ENCODE measurements around the gene PRPF39. TPM values are rescaled to one million over a fixed set of nuclear protein-coding genes. Genes with fewer than 3 reads are reported as not detected.

PRPF39 gene
- total and polyA plus RNA-seq, 2 experiments from 2014 or later: 18.6 to 19.8 TPM

DNA sequence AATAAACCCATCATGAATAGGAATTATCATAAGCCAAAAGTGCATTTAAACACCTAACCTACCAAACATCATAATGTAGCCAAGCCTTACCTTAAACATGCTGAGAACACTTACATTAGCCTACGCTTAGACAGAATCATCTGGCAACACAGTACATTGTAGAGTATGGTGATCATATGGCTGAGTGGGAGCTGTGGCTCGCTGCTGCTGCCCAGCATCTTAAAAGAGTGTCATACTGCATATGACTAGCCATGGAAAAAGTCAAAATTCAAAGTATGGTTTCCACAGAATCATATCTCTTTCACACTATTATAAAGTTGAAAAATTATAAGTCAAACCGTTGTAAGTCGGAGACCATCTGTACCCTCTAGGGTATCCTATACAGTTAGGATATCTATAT, 32.0 kb upstream of the PRPF39 start:
- no peak overlapping the region for H3K9ac ChIP-seq
- no peaks in the 10 kb centered on the region for H4K20me1 ChIP-seq (ENCODE audit: insufficient read depth)
- in situ Hi-C loops (cut with MboI): no loop called here
- H3K27me3 ChIP-seq (replicated peaks; ENCODE audit: insufficient read depth): no peaks in the 10 kb centered on the region
- TF ChIP-seq EZH2phosphoT487 (IDR thresholded peaks at IDR 0.05; ENCODE audit: insufficient read depth, low read depth): no peak
- H3K36me3 ChIP-seq (ENCODE audit: low read depth): peaks cover 10% of the 10 kb centered on the region
- no peak overlapping the region for H2AFZ ChIP-seq
- no peak overlapping the region for H3K4me3 ChIP-seq
- H3K79me2 ChIP-seq (ENCODE audit: insufficient read depth): peaks cover 11% of the 10 kb centered on the region; the same call in 1 of the 2 replicates
- H3F3A ChIP-seq (ENCODE audit: insufficient read depth): no peaks in the 10 kb centered on the region
- no peak overlapping the region for H3K27ac ChIP-seq
- H3K9me2 ChIP-seq (ENCODE audit: insufficient read depth): no peaks in the 10 kb centered on the region
- peaks cover 6% of the 10 kb centered on the region for H3K9me3 ChIP-seq (ENCODE audit: low read depth)
- DNase-seq: no peak
- WGBS, 2 experiments (ENCODE audit: low coverage in 1 of 2, low lambda C conversion rate in 2 of 2, missing lambda C conversion rate in 2 of 2): 99 to 100% methylated on average over 4 of the region's 4 CpGs
- H3K4me2 ChIP-seq (ENCODE audit: unreplicated experiment): no peak overlapping the region
- H3K4me1 ChIP-seq (ENCODE audit: insufficient read depth): no peaks in the 10 kb centered on the region

- Histone ChIP-seq H3K4me2 (ENCODE audit: unreplicated experiment) (no peak overlapping the region), H3K27me3 (replicated peaks; ENCODE audit: insufficient read depth) (no peaks in the 10 kb centered on the region), H3K36me3 (ENCODE audit: low read depth) (peaks cover 15% of the 10 kb centered on the region), H3F3A (ENCODE audit: insufficient read depth) (no peaks in the 10 kb centered on the region), H3K4me1 (ENCODE audit: insufficient read depth) (no peaks in the 10 kb centered on the region), H4K20me1 (ENCODE audit: insufficient read depth) (no peaks in the 10 kb centered on the region), H3K9me2 (ENCODE audit: insufficient read depth) (no peaks in the 10 kb centered on the region), H3K9ac (no peak overlapping the region), H3K79me2 (ENCODE audit: insufficient read depth) (peaks cover 24% of the 10 kb centered on the region), H3K4me3 (no peak overlapping the region), H3K27ac (no peak overlapping the region), H3K9me3 (ENCODE audit: low read depth) (peaks cover 10% of the 10 kb centered on the region), H2AFZ (no peak overlapping the region)
- no peak for TF ChIP-seq EZH2phosphoT487 (IDR thresholded peaks at IDR 0.05; ENCODE audit: insufficient read depth, low read depth)
- no peak for TF ChIP-seq EZH2 (IDR thresholded peaks at IDR 0.05; ENCODE audit: insufficient read depth, poor library complexity, severe bottlenecking)
- no peak for DNase-seq
- in situ Hi-C loops (cut with MboI): no loop called here
- WGBS, 2 experiments (ENCODE audit: low coverage in 1 of 2, low lambda C conversion rate in 2 of 2, missing lambda C conversion rate in 2 of 2): 87 to 93% methylated on average over 2 of the region's 2 CpGs
Measured at GRCh38 chr14:45057349-45057748, 26.6 kb upstream of the PRPF39 start.

DNA sequence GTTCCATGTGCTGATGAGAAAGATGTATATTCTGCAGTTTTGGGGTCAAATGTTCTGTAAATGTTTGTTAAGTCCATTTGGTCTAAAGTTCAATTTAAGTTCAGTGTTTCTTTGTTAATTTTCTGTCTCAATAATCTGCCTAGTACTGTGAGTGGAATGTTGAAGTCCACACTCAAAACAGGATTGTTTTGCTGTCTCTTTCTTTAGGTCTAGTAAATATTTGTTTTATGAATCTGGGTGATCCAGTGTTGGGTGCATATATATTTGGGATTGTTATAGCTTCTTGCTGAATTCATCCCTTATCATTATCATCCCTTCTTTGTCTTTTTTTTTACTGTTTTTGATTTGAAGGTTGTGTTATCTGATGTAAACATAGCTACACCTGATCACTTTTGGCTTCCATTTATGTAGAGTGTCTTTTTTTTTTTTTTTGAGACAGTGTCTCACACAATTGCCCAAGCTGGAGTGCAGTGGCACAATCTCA, 26.0 kb upstream of the PRPF39 start:
- peaks cover 15% of the 10 kb centered on the region for H3K36me3 ChIP-seq (ENCODE audit: low read depth)
- no peak overlapping the region for H3K4me2 ChIP-seq (ENCODE audit: unreplicated experiment)
- no peak overlapping the region for H3K9ac ChIP-seq
- H3K27me3 ChIP-seq (replicated peaks; ENCODE audit: insufficient read depth): no peaks in the 10 kb centered on the region
- H3F3A ChIP-seq (ENCODE audit: insufficient read depth): no peaks in the 10 kb centered on the region
- H2AFZ ChIP-seq: no peak overlapping the region
- no peaks in the 10 kb centered on the region for H3K4me1 ChIP-seq (ENCODE audit: insufficient read depth)
- H3K4me3 ChIP-seq: no peak overlapping the region
- H3K27ac ChIP-seq: no peak overlapping the region
- no peak for TF ChIP-seq EZH2 (IDR thresholded peaks at IDR 0.05; ENCODE audit: insufficient read depth, poor library complexity, severe bottlenecking)
- no peak for TF ChIP-seq EZH2phosphoT487 (IDR thresholded peaks at IDR 0.05; ENCODE audit: insufficient read depth, low read depth)
- in situ Hi-C loops (cut with MboI): no loop called here
- no peaks in the 10 kb centered on the region for H3K9me2 ChIP-seq (ENCODE audit: insufficient read depth)
- H3K79me2 ChIP-seq (ENCODE audit: insufficient read depth): peaks cover 27% of the 10 kb centered on the region
- H4K20me1 ChIP-seq (ENCODE audit: insufficient read depth): no peaks in the 10 kb centered on the region
- H3K9me3 ChIP-seq (ENCODE audit: low read depth): peaks cover 10% of the 10 kb centered on the region
- DNase-seq: no peak

- DNase-seq: no peak
- H3K4me2 ChIP-seq (ENCODE audit: unreplicated experiment): no peak overlapping the region
- H3K79me2 ChIP-seq (ENCODE audit: insufficient read depth): peaks cover 39% of the 10 kb centered on the region
- in situ Hi-C loops (cut with MboI): no loop called here
- no peaks in the 10 kb centered on the region for H3K9me2 ChIP-seq (ENCODE audit: insufficient read depth)
- no peak overlapping the region for H2AFZ ChIP-seq
- no peak overlapping the region for H3K4me3 ChIP-seq
- H3K36me3 ChIP-seq (ENCODE audit: low read depth): peaks cover 15% of the 10 kb centered on the region
- no peaks in the 10 kb centered on the region for H3K27me3 ChIP-seq (replicated peaks; ENCODE audit: insufficient read depth)
- H3F3A ChIP-seq (ENCODE audit: insufficient read depth): no peaks in the 10 kb centered on the region
- H3K27ac ChIP-seq: no peak overlapping the region
- TF ChIP-seq EZH2 (IDR thresholded peaks at IDR 0.05; ENCODE audit: insufficient read depth, poor library complexity, severe bottlenecking): no peak
- TF ChIP-seq EZH2phosphoT487 (IDR thresholded peaks at IDR 0.05; ENCODE audit: insufficient read depth, low read depth): no peak
- no peaks in the 10 kb centered on the region for H3K4me1 ChIP-seq (ENCODE audit: insufficient read depth)
- peaks cover 10% of the 10 kb centered on the region for H3K9me3 ChIP-seq (ENCODE audit: low read depth)
- H4K20me1 ChIP-seq (ENCODE audit: insufficient read depth): no peaks in the 10 kb centered on the region
- H3K9ac ChIP-seq: no peak overlapping the region
Measured at GRCh38 chr14:45060551-45060950, 23.4 kb upstream of the PRPF39 start.

DNA sequence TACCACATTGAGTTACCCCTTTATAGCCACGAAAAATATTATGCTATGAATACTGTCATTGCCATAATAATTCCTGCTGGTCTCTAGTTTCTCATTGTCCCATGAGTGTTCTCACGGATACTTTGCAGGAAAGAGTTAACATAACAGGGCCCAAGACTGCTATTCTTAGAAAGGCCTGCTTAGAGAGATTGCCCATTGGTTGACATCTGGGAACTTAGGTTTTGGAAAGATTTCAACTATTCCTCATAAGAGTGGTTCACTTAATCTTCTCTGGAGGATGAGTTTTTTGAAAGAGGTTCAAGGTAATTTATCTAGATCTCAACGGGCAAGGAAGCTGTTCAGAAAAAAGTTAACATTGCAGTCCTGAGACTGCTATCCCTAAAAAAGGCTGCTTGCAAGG, 18.4 kb upstream of the PRPF39 start:
- no peaks in the 10 kb centered on the region for H3K27me3 ChIP-seq (replicated peaks; ENCODE audit: insufficient read depth)
- H3K4me2 ChIP-seq (ENCODE audit: unreplicated experiment): no peak overlapping the region
- H3K9ac ChIP-seq: no peak overlapping the region
- H3K9me2 ChIP-seq (ENCODE audit: insufficient read depth): no peaks in the 10 kb centered on the region
- H3F3A ChIP-seq (ENCODE audit: insufficient read depth): no peaks in the 10 kb centered on the region
- no peak overlapping the region for H3K27ac ChIP-seq
- no peak overlapping the region for H2AFZ ChIP-seq
- H3K4me1 ChIP-seq (ENCODE audit: insufficient read depth): no peaks in the 10 kb centered on the region
- H3K4me3 ChIP-seq: no peak overlapping the region
- WGBS, 2 experiments (ENCODE audit: low coverage in 1 of 2, low lambda C conversion rate in 2 of 2, missing lambda C conversion rate in 2 of 2): 66 to 67% methylated on average over 3 of the region's 3 CpGs
- H3K79me2 ChIP-seq (ENCODE audit: insufficient read depth): peaks cover 20% of the 10 kb centered on the region; the same call in 1 of the 2 replicates
- H4K20me1 ChIP-seq (ENCODE audit: insufficient read depth): no peaks in the 10 kb centered on the region
- TF ChIP-seq EZH2 (IDR thresholded peaks at IDR 0.05; ENCODE audit: insufficient read depth, poor library complexity, severe bottlenecking) (no peak), EZH2phosphoT487 (IDR thresholded peaks at IDR 0.05; ENCODE audit: insufficient read depth, low read depth) (no peak)
- in situ Hi-C loops (cut with MboI): no loop called here
- no peak for DNase-seq
- H3K36me3 ChIP-seq (ENCODE audit: low read depth): peaks cover 4% of the 10 kb centered on the region; the same call in 1 of the 2 replicates
- no peaks in the 10 kb centered on the region for H3K9me3 ChIP-seq (ENCODE audit: low read depth)
